ENCODE measurements around the gene NRDC. TPM values are rescaled to one million over a fixed set of nuclear protein-coding genes. Genes with fewer than 3 reads are reported as not detected.
A peak's percentile ranks its signal among the peaks of the same experiment; 100 is the strongest.

Gene NRDC
- total RNA-seq, 1 donor from 2014 or later: 141 TPM

DNA sequence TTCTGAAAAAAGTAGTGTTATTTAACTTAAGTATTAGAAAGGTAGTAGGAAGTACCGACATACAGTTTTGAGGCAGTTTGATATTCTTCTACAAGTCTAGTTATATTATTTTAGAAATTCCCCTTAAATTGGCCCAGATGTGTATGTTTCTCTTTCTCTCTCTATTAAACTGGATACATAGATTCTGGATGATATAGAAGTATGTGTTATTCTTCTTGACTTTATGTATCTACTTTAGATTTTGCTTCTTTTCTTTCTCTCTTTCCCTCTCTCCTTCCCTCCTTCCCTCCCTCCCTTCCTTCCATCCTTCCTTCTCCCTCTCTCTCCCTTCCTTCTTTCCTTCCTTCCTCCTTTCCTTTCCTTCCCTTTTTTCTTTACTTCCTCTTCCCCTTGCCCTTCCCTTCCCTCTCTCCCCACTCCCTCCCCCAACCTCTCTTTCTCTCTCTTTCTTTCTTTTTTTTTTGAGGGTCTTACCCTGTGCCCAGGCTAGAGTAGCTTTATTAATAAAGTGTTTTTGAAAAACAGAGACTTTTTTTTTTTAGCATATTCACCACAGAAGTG lies 137.3 kb downstream of the NRDC start:
- H4K20me1 ChIP-seq (ENCODE audit: low read depth): peaks cover 75% of the 10 kb centered on the region
- DNase-seq (ENCODE audit: low spot score): no peak
- H3K9me3 ChIP-seq (ENCODE audit: low read depth): no peaks in the 10 kb centered on the region
- no peak overlapping the region for H2AFZ ChIP-seq (replicated peaks)
- peaks cover 15% of the 10 kb centered on the region for H3F3A ChIP-seq (ENCODE audit: low read depth)
- no peak overlapping the region for H3K9ac ChIP-seq
- Mint-ChIP-seq H3K4me1 (peaks cover 2% of the 10 kb centered on the region), H3K27ac (no peak overlapping the region), H3K27me3 (ENCODE audit: insufficient read depth, low read depth) (no peaks in the 10 kb centered on the region), H3K36me3 (no peaks in the 10 kb centered on the region), H3K9me3 (no peaks in the 10 kb centered on the region), H3K4me3 (no peak overlapping the region)
- peaks cover 31% of the 10 kb centered on the region for H3K4me1 ChIP-seq
- H3K79me2 ChIP-seq (ENCODE audit: low read depth): peaks cover 91% of the 10 kb centered on the region
- TF ChIP-seq, protein P1, sequence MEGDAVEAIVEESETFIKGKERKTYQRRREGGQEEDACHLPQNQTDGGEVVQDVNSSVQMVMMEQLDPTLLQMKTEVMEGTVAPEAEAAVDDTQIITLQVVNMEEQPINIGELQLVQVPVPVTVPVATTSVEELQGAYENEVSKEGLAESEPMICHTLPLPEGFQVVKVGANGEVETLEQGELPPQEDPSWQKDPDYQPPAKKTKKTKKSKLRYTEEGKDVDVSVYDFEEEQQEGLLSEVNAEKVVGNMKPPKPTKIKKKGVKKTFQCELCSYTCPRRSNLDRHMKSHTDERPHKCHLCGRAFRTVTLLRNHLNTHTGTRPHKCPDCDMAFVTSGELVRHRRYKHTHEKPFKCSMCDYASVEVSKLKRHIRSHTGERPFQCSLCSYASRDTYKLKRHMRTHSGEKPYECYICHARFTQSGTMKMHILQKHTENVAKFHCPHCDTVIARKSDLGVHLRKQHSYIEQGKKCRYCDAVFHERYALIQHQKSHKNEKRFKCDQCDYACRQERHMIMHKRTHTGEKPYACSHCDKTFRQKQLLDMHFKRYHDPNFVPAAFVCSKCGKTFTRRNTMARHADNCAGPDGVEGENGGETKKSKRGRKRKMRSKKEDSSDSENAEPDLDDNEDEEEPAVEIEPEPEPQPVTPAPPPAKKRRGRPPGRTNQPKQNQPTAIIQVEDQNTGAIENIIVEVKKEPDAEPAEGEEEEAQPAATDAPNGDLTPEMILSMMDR (IDR thresholded peaks at IDR 0.05): no peak
- TF ChIP-seq EZH2phosphoT487 (IDR thresholded peaks at IDR 0.05) (no peak), EZH2 (IDR thresholded peaks at IDR 0.05) (no peak)
- H3K27ac ChIP-seq: no peak overlapping the region
- H3K36me3 ChIP-seq: no peaks in the 10 kb centered on the region
- H3K4me2 ChIP-seq: no peak overlapping the region
- no peak overlapping the region for H3K4me3 ChIP-seq
- no peaks in the 10 kb centered on the region for H3K27me3 ChIP-seq

DNA sequence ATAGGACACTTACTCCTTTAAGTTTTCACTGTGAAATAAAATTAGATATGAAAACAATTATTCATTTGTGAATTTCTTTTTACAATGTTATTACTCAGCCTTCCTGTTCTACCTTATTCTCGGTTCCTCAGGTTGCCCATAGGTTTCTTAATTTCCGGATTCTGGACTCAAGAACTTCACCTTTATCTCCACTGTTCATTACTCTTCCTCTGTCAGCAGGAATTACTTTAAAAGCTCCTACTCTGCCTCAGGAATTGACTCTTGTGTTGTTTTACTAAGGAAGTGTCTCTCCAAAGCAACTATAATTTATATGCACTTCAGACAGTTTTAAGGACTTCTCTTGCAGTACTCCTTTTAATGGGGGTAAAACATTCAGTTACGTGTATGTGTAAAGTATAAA lies 137.9 kb downstream of the NRDC start:
- peaks cover 91% of the 10 kb centered on the region for H3K79me2 ChIP-seq (ENCODE audit: low read depth)
- H3K4me1 Mint-ChIP-seq: peaks cover 2% of the 10 kb centered on the region
- TF ChIP-seq EZH2phosphoT487 (IDR thresholded peaks at IDR 0.05): no peak
- TF ChIP-seq, protein P1 (IDR thresholded peaks at IDR 0.05): no peak
- no peak for TF ChIP-seq EZH2 (IDR thresholded peaks at IDR 0.05)
- no peak for DNase-seq (ENCODE audit: low spot score)
- no peak overlapping the region for H3K4me3 ChIP-seq
- H3K27me3 Mint-ChIP-seq (ENCODE audit: insufficient read depth, low read depth): no peaks in the 10 kb centered on the region
- H3K9me3 Mint-ChIP-seq: no peaks in the 10 kb centered on the region
- H3K9ac ChIP-seq: no peak overlapping the region
- H3K9me3 ChIP-seq (ENCODE audit: low read depth): no peaks in the 10 kb centered on the region
- H3K36me3 Mint-ChIP-seq: no peaks in the 10 kb centered on the region
- H3F3A ChIP-seq (ENCODE audit: low read depth): peaks cover 15% of the 10 kb centered on the region
- no peak overlapping the region for H3K4me3 Mint-ChIP-seq
- H3K36me3 ChIP-seq: no peaks in the 10 kb centered on the region
- peaks cover 75% of the 10 kb centered on the region for H4K20me1 ChIP-seq (ENCODE audit: low read depth)
- H3K27ac Mint-ChIP-seq: no peak overlapping the region
- peaks cover 30% of the 10 kb centered on the region for H3K4me1 ChIP-seq
- H3K27me3 ChIP-seq: no peaks in the 10 kb centered on the region
- no peak overlapping the region for H3K27ac ChIP-seq
- H2AFZ ChIP-seq (replicated peaks): no peak overlapping the region
- no peak overlapping the region for H3K4me2 ChIP-seq

MicroRNAs encoded within 50 kb of the gene (microRNA counts, 767-probe panel; counts per million panel counts)
- microRNA hsa-miR-761: 460 counts per million, percentile 90 among the panel's probes with 10 or more counts

Small RNAs within 50 kb of the gene (microRNA-seq; reads per million reads assigned to microRNA genes)
- gene MIR761: not detected

Small RNAs within 50 kb of the gene (small RNA-seq; reads per million reads assigned to genes)
- not detected for gene AL050343.2

Other genes starting within 250 kb of the NRDC start
- gene RAB3B, start 112.0 kb upstream of the NRDC start, total RNA-seq (ENCODE audit: low replicate concordance): 19.3 and 20.4 TPM in 2 replicates
- gene KTI12, start 155.1 kb upstream of the NRDC start, total RNA-seq (ENCODE audit: low replicate concordance): 3.5 and 7.3 TPM in 2 replicates
- 64.5 and 75.3 TPM in 2 replicates for gene TXNDC12, start 176.5 kb upstream of the NRDC start, total RNA-seq (ENCODE audit: low replicate concordance)
- gene BTF3L4, start 177.6 kb upstream of the NRDC start, total RNA-seq (ENCODE audit: low replicate concordance): 174 and 288 TPM in 2 replicates